ENCODE measurements around the gene OR51D1.

The OR51D1 gene

GRCh38 chr11:4643682-4644081 lies 6.4 kb downstream of the OR51D1 start, which contains the start of gene OR51E1:
Gene OR51E1 (plus strand): TSS chr11:4643982. CDS start chr11:4652527, 8,545 bp downstream.
- CTCF ChIA-PET, result interaction anchor here (1.2 kb wide), 1 partner anchor 17 kb away, joined by 4 read pairs; no protein-coding TSS in a partner anchor
- POLR2A ChIA-PET, result no interaction called here

GRCh38 chr11:4644233-4644632 lies 7.0 kb downstream of the OR51D1 start:
- Histone ChIP-seq H3K27ac (ENCODE audit: extremely low read depth, low read depth, low read length) (no peak overlapping the region), H3K9me3 (ENCODE audit: control insufficient read depth, insufficient read depth, low read depth, low read length) (no peaks in the 10 kb centered on the region), H3K4me1 (ENCODE audit: control insufficient read depth, insufficient read depth, low read length) (no peaks in the 10 kb centered on the region), H3K36me3 (ENCODE audit: control insufficient read depth in 2 of 2, insufficient read depth in 1 of 2, low read length in 2 of 2) (no peaks in the 10 kb centered on the region), H3K4me3 (ENCODE audit: low read depth, low read length) (no peak overlapping the region)
- CTCF ChIA-PET, result interaction anchor here (0.6 kb wide), 1 partner anchor 10 kb away, joined by 3 read pairs; no protein-coding TSS in a partner anchor
- POLR2A ChIA-PET, result no interaction called here
- TF ChIP-seq TCF7L2 (IDR thresholded peaks at IDR 0.05; ENCODE audit: borderline replicate concordance, low read depth, low read length), result no peak
- no peak for TF ChIP-seq REST (tag by site-specific recombination; IDR thresholded peaks at IDR 0.05)
- no peak for TF ChIP-seq ZSCAN16 (tag by site-specific recombination; IDR thresholded peaks at IDR 0.05)
- TF ChIP-seq ZNF16 (tag by site-specific recombination; IDR thresholded peaks at IDR 0.05; ENCODE audit: low read depth), result no peak
- TF ChIP-seq ZBTB10 (tag by site-specific recombination; IDR thresholded peaks at IDR 0.05), result no peak
- no peak for TF ChIP-seq KLF10 (tag by site-specific recombination; IDR thresholded peaks at IDR 0.05)
- TF ChIP-seq SP7 (tag by site-specific recombination; IDR thresholded peaks at IDR 0.05), result no peak

More at GRCh38 chr11:4643682-4644081, 6.4 kb downstream of the OR51D1 start, which contains the start of gene OR51E1:
- Histone ChIP-seq H3K27ac (ENCODE audit: extremely low read depth, low read depth, low read length) (no peak within 1 kb of the TSS), H3K4me1 (ENCODE audit: control insufficient read depth, insufficient read depth, low read length) (no peaks in the 10 kb centered on the region), H3K4me3 (ENCODE audit: low read depth, low read length) (no peak within 1 kb of the TSS), H3K9me3 (ENCODE audit: control insufficient read depth, insufficient read depth, low read depth, low read length) (no peaks in the 10 kb centered on the region), H3K36me3 (ENCODE audit: control insufficient read depth in 2 of 2, insufficient read depth in 1 of 2, low read length in 2 of 2) (no peaks in the 10 kb centered on the region)
- TF ChIP-seq BCL11A (tag by site-specific recombination; IDR thresholded peaks at IDR 0.05; ENCODE audit: low read depth), result no peak
- TF ChIP-seq ZFHX2 (tag by site-specific recombination; conservative IDR thresholded peaks at IDR 0.05), result no peak
- no peak for TF ChIP-seq ZNF23 (tag by site-specific recombination; IDR thresholded peaks at IDR 0.05; ENCODE audit: borderline replicate concordance)
- no peak for TF ChIP-seq KLF1 (tag by site-specific recombination; IDR thresholded peaks at IDR 0.05)
- no peak for TF ChIP-seq ZNF398 (tag by site-specific recombination; IDR thresholded peaks at IDR 0.05)
- TF ChIP-seq PRDM4 (tag by site-specific recombination; IDR thresholded peaks at IDR 0.05), result no peak
- TF ChIP-seq ZNF274 (IDR thresholded peaks at IDR 0.05; ENCODE audit: low read length), result no peak
- no peak for TF ChIP-seq ZNF274 (tag by site-specific recombination; IDR thresholded peaks at IDR 0.05; ENCODE audit: borderline replicate concordance)
- TF ChIP-seq ZNF354C (tag by site-specific recombination; IDR thresholded peaks at IDR 0.05; ENCODE audit: borderline replicate concordance, low read depth), result no peak
- TF ChIP-seq ZNF768 (tag by site-specific recombination; IDR thresholded peaks at IDR 0.05), result no peak
- TF ChIP-seq ZSCAN4 (tag by site-specific recombination; IDR thresholded peaks at IDR 0.05), result no peak
- no peak for TF ChIP-seq ZNF138 (tag by site-specific recombination; IDR thresholded peaks at IDR 0.05; ENCODE audit: borderline replicate concordance)
- no peak for TF ChIP-seq ZSCAN30 (tag by site-specific recombination; IDR thresholded peaks at IDR 0.05)
- no peak for TF ChIP-seq ZNF16 (tag by site-specific recombination; IDR thresholded peaks at IDR 0.05; ENCODE audit: low read depth)
- no peak for TF ChIP-seq ZNF529 (tag by site-specific recombination; IDR thresholded peaks at IDR 0.05; ENCODE audit: insufficient replicate concordance)
